Measurements from ENCODE around the gene MRTFA.
"Not testable (repeated sequence)": the region's sequence is repeated elsewhere in the genome, so short reads cannot be mapped to it uniquely, and the experiment has no call there.

GRCh38 chr22:40598712-40599111 is 37.8 kb downstream of the MRTFA start:
- not testable (repeated sequence) for TF ChIP-seq ZFP37 (CRISPR knock-in tag; IDR thresholded peaks at IDR 0.05; ENCODE audit: borderline replicate concordance); ZBTB39 (CRISPR knock-in tag; IDR thresholded peaks at IDR 0.05); TP53 (CRISPR knock-in tag; conservative IDR thresholded peaks at IDR 0.05); HNRNPLL (IDR thresholded peaks at IDR 0.05; ENCODE audit: low read depth, low read length, poor library complexity, severe bottlenecking); CBX5 (CRISPR knock-in tag; IDR thresholded peaks at IDR 0.05; ENCODE audit: borderline replicate concordance)

All from HepG2 (cell line).